HepG2 (cell line): ENCODE results near the gene GGTLC2. TPM values are rescaled to one million over a fixed set of nuclear protein-coding genes. Genes with fewer than 3 reads are reported as not detected.

Experiments used
- ATAC-seq: fragments of 200-7000 bp; cut with Tn5 transposase; 3 replicates; pipeline ENCODE4 v1.9.1; 2020; ENCODE audit warnings: mild to moderate bottlenecking, moderate library complexity
- BruUV-seq: library from RNA; stranded (reverse); fragments of 400-500 nt; replicated peaks from 2 replicates; lab custom pipeline; 2021; lab: Mats Ljungman, UMichigan
- CTCF ChIA-PET: fragments of 300-600 bp; formaldehyde crosslinking; extraction: SDS; loops from one replicate; lab custom pipeline; 2021; ENCODE audit warnings: low total read pairs, inconsistent platforms, low intra/inter-chr PET ratio; lab: Yijun Ruan, JAX
- POLR2A ChIA-PET: fragments of 350-600 bp; sonication (Branson Sonifier 250); formaldehyde crosslinking; loops from one replicate; lab custom pipeline; 2020; ENCODE audit warnings: antibody characterized with exemption, inconsistent platforms; lab: Yijun Ruan, JAX
- DNase-seq: peaks from one replicate; pipeline ENCODE4 v3.0.0-alpha.2; 2015; ENCODE audit warnings: low spot score
- FAIRE-seq: peaks from 3 replicates; lab custom pipeline; 2011; peaks lifted over from hg19 to GRCh38; lab: Jason Lieb, UNC
- H2AFZ ChIP-seq: one replicate; pipeline ENCODE4 v1.6.1; 2011; ENCODE audit warnings: low read length, inconsistent platforms
- H3K27ac ChIP-seq: fragments of 300-600 bp; 3 replicates; pipeline ENCODE4 v1.8.0; 2011; ENCODE audit warnings: mixed run types, mild to moderate bottlenecking, mixed read lengths, low read length, inconsistent platforms; ENCODE audit not compliant: insufficient read depth; ENCODE audit errors: extremely low read length
- H3K27me3 ChIP-seq, 2 experiments: fragments of 200-600 bp in 1 of 2; 2 replicates in 1 of 2; 3 replicates in 1 of 2; pipeline versions ENCODE4 v1.6.0 to v1.8.0; 2011; ENCODE audit warnings: low read length in 2 of 2, mild to moderate bottlenecking in 2 of 2, moderate library complexity in 2 of 2, inconsistent platforms in 1 of 2; ENCODE audit not compliant: insufficient read depth in 2 of 2, control insufficient read depth in 1 of 2
- H3K36me3 ChIP-seq, 2 experiments: fragments of 200-600 bp in 1 of 2; replicated peaks in 1 of 2; 2 replicates in 1 of 2; 3 replicates in 1 of 2; pipeline versions ENCODE4 v1.5.1 to v1.8.0; 2011; ENCODE audit warnings: low read length in 2 of 2, inconsistent platforms in 1 of 2; ENCODE audit not compliant: insufficient read depth in 2 of 2, control insufficient read depth in 1 of 2
- H3K4me1 ChIP-seq: 2 replicates; pipeline ENCODE4 v1.5.1; 2012; ENCODE audit warnings: low read length, inconsistent platforms; ENCODE audit not compliant: insufficient read depth
- H3K4me2 ChIP-seq: 2 replicates; pipeline ENCODE4 v1.6.0; 2011; ENCODE audit warnings: low read depth, low read length, inconsistent platforms
- H3K4me3 ChIP-seq, 3 experiments: fragments of 200-600 bp in 1 of 3; sonication (generic), shearing (Covaris generic) in 1 of 3; replicated peaks in 1 of 3; 2 replicates each; pipeline ENCODE4 v1.5.1; 2011 to 2016; ENCODE audit warnings: low read length in 3 of 3, inconsistent platforms in 2 of 3, low read depth in 2 of 3, mild to moderate bottlenecking in 2 of 3, control low read depth in 1 of 3, mixed read lengths in 1 of 3; ENCODE audit not compliant: insufficient read depth in 1 of 3
- H3K79me2 ChIP-seq: one replicate; pipeline ENCODE4 v1.6.1; 2011; ENCODE audit warnings: low read length, inconsistent platforms; ENCODE audit not compliant: insufficient read depth
- H3K9ac ChIP-seq: 2 replicates; pipeline ENCODE4 v1.6.0; 2011; ENCODE audit warnings: mild to moderate bottlenecking, low read depth, low read length, inconsistent platforms; ENCODE audit not compliant: insufficient read depth
- H3K9me3 ChIP-seq: 2 replicates; pipeline ENCODE4 v1.5.1; 2012; ENCODE audit warnings: mild to moderate bottlenecking, low read length
- H4K20me1 ChIP-seq: 2 replicates; pipeline ENCODE4 v1.6.0; 2011; ENCODE audit warnings: inconsistent platforms, mild to moderate bottlenecking, low read length, moderate library complexity; ENCODE audit not compliant: insufficient read depth
- ASH2L ChIP-seq: fragments of 300-600, 200-600 bp; sonication (generic); IDR thresholded peaks from 2 replicates; pipeline ENCODE4 v1.7.0; 2017; ENCODE audit warnings: low read depth, mild to moderate bottlenecking, moderate library complexity, mixed read lengths, low read length; ENCODE audit not compliant: insufficient read length
- BORCS8-MEF2B ChIP-seq: sonication (generic); formaldehyde crosslinking; IDR thresholded peaks from 2 replicates; pipeline ENCODE4 v1.8.0; 2022; ENCODE audit warnings: mild to moderate bottlenecking, missing genetic modification reagents
- DR1 ChIP-seq: sonication (generic); formaldehyde crosslinking; IDR thresholded peaks from 2 replicates; pipeline ENCODE4 v1.8.0; 2021; ENCODE audit warnings: mild to moderate bottlenecking, missing genetic modification reagents, inconsistent platforms
- KDM1A ChIP-seq: IDR thresholded peaks from 2 replicates; pipeline ENCODE4 v1.6.1; 2016; ENCODE audit warnings: missing compliant biosample characterization
- MTA3 ChIP-seq: sonication (generic); formaldehyde crosslinking; IDR thresholded peaks from 2 replicates; pipeline ENCODE4 v1.4.0; 2020; ENCODE audit warnings: missing genetic modification reagents
- POLR2A ChIP-seq, 2 experiments: IDR thresholded peaks; 2 replicates each; pipeline ENCODE4 v1.6.1; 2011; ENCODE audit warnings: low read depth in 2 of 2, low read length in 2 of 2, mild to moderate bottlenecking in 1 of 2, moderate library complexity in 1 of 2; ENCODE audit not compliant: insufficient read depth in 1 of 2
- SIN3B ChIP-seq: fragments of 150-350 bp; IDR thresholded peaks from 2 replicates; pipeline ENCODE4 v1.6.1; 2014; ENCODE audit warnings: low read length
- SRY ChIP-seq: sonication (generic); formaldehyde crosslinking; IDR thresholded peaks from 2 replicates; pipeline ENCODE4 v1.8.0; 2022; ENCODE audit warnings: mild to moderate bottlenecking, missing genetic modification reagents
- TAF15 ChIP-seq: fragments of 200-400 bp; formaldehyde crosslinking; IDR thresholded peaks from one replicate; pipeline ENCODE4 v1.6.1; 2018; ENCODE audit warnings: mild to moderate bottlenecking, low read depth, low read length; ENCODE audit not compliant: poor library complexity, severe bottlenecking
- TSC22D2 ChIP-seq: sonication (generic); formaldehyde crosslinking; IDR thresholded peaks from 2 replicates; pipeline ENCODE4 v1.5.1; 2020; ENCODE audit warnings: missing genetic modification reagents, mild to moderate bottlenecking, borderline replicate concordance
- ZEB1 ChIP-seq: IDR thresholded peaks from 2 replicates; pipeline ENCODE4 v1.6.1; 2012; ENCODE audit warnings: mild to moderate bottlenecking, low read depth, inconsistent platforms; ENCODE audit not compliant: insufficient replicate concordance
- ZNF207 ChIP-seq: fragments of 450-650 bp; IDR thresholded peaks from 2 replicates; pipeline ENCODE4 v1.6.1; 2016; ENCODE audit warnings: antibody characterized with exemption, borderline replicate concordance
- ZNF619 ChIP-seq: sonication (generic); formaldehyde crosslinking; IDR thresholded peaks from 2 replicates; pipeline ENCODE4 v1.4.0; 2020; ENCODE audit warnings: mild to moderate bottlenecking, missing genetic modification reagents
- ZNF790 ChIP-seq: sonication (generic); formaldehyde crosslinking; IDR thresholded peaks from 2 replicates; pipeline ENCODE4 v1.8.0; 2022; ENCODE audit warnings: missing genetic modification reagents, mild to moderate bottlenecking, borderline replicate concordance
- ZNF883 ChIP-seq: sonication (generic); formaldehyde crosslinking; IDR thresholded peaks from 2 replicates; pipeline ENCODE4 v1.5.1; 2020; ENCODE audit warnings: mild to moderate bottlenecking, missing genetic modification reagents; ENCODE audit errors: not compliant biosample characterization
- WGBS: methylation state at CpG from one replicate; pipeline ENCODE4 v1.1.6; 2017; ENCODE audit warnings: low lambda C conversion rate; 5-methylcytosine and 5-hydroxymethylcytosine counted together
- in situ Hi-C: cut with HindIII; loops from 2 replicates; pipeline ENCODE4 v1.10.0; 2017; ENCODE audit warnings: low pct_unique_long_range_greater_than_20kb; ENCODE audit not compliant: extremely low pct_ligation_motif_present
- intact Hi-C: fragments of 100-400 bp; cut with micrococcal nuclease; formaldehyde crosslinking; loops from one replicate; pipeline ENCODE4 v1.10.0; 2022; ENCODE audit not compliant: unreplicated experiment
- polyA plus RNA-seq, 8 experiments: library from polyadenylated mRNA; depleted of rRNA in 3 of 8; stranded (reverse) in 7 of 8; unstranded in 1 of 8; fragments of >200 nt; fragmentation: Illumina TruSeq in 4 of 8; extraction: Trizol in 4 of 8; gene quantifications; 2 replicates each; pipeline versions ENCODE4 v1.2.1 to v1.2.3, GENCODE V29; 2011 to 2016; ENCODE audit warnings: low read depth in 4 of 8, missing spikeins in 1 of 8, mixed read lengths in 1 of 8; ENCODE audit not compliant: insufficient read depth in 1 of 8
- total RNA-seq, 5 experiments: library from RNA; depleted of rRNA; stranded (reverse); fragments of >200 nt; fragmentation: Illumina TruSeq; extraction: Trizol; gene quantifications; 2 replicates each; pipeline ENCODE4 v1.2.3, GENCODE V29; 2016; ENCODE audit warnings: low read depth in 1 of 5
- TF ChIP-seq, protein P1 (sequence below): sonication (generic); formaldehyde crosslinking; IDR thresholded peaks from 2 replicates; pipeline ENCODE4 v1.5.0; 2020; ENCODE audit warnings: mild to moderate bottlenecking, low read depth, missing genetic modification reagents, borderline replicate concordance
- TF ChIP-seq, protein P2 (sequence below): sonication (generic); formaldehyde crosslinking; IDR thresholded peaks from 2 replicates; pipeline ENCODE4 v1.4.0; 2020; ENCODE audit warnings: mild to moderate bottlenecking, missing genetic modification reagents, borderline replicate concordance
- TF ChIP-seq, protein P3 (sequence below): sonication (generic); formaldehyde crosslinking; conservative IDR thresholded peaks from 2 replicates; pipeline ENCODE4 v1.8.1; 2023; ENCODE audit warnings: missing genetic modification reagents
- TF ChIP-seq, protein P4 (sequence below): sonication (generic); formaldehyde crosslinking; IDR thresholded peaks from 2 replicates; pipeline ENCODE4 v1.8.1; 2023; ENCODE audit warnings: mild to moderate bottlenecking, inconsistent platforms, moderate library complexity, missing genetic modification reagents, borderline replicate concordance

Gene GGTLC2
- total and polyA plus RNA-seq, 2 of the 13 experiments (the other 11 are each of a cell fraction or from before 2014, with no cell fraction given), result not detected

DNA sequence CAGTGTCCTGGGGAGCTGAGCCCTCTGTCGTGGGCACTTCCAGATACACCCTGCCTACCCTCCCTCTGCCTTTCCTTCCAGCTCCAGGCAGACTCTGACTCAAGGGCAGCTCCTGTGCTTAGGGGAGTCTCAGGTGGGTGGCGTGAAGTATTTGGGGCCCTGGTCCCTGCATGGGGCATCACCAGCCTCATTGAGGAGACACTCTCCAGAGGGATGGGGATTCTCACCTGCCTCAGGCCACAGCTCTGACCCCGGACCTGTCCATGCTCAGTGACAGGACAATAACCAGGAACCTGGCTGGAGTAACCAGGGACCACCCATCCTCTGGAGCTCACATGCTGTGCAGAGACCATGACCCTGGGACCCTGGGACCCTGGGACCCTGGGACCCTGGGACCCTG, 41.2 kb downstream of the GGTLC2 start:
- Histone ChIP-seq H3K4me3 (no peak overlapping the region), H3K4me1 (no peaks in the 10 kb centered on the region), H3K4me2 (no peak overlapping the region), H2AFZ (no peak overlapping the region), H3K9ac (no peak overlapping the region), H3K36me3 (no peaks in the 10 kb centered on the region), H3K79me2 (no peaks in the 10 kb centered on the region), H4K20me1 (no peaks in the 10 kb centered on the region; the same call in 1 of the 2 replicates), H3K27ac (no peak overlapping the region), H3K27me3 (peaks cover 0 to 3% of the 10 kb centered on the region in 2 experiments; a peak in 2 of 5 replicates), H3K9me3 (no peaks in the 10 kb centered on the region)
- 0% methylated on average over 1 of the region's 3 CpGs for WGBS
- no peak for FAIRE-seq
- DNase-seq, result no peak
- TF ChIP-seq, protein P1, sequence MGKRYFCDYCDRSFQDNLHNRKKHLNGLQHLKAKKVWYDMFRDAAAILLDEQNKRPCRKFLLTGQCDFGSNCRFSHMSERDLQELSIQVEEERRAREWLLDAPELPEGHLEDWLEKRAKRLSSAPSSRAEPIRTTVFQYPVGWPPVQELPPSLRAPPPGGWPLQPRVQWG (CRISPR knock-in tag), result no peak
- TF ChIP-seq SRY, result no peak
- TF ChIP-seq, protein P2, sequence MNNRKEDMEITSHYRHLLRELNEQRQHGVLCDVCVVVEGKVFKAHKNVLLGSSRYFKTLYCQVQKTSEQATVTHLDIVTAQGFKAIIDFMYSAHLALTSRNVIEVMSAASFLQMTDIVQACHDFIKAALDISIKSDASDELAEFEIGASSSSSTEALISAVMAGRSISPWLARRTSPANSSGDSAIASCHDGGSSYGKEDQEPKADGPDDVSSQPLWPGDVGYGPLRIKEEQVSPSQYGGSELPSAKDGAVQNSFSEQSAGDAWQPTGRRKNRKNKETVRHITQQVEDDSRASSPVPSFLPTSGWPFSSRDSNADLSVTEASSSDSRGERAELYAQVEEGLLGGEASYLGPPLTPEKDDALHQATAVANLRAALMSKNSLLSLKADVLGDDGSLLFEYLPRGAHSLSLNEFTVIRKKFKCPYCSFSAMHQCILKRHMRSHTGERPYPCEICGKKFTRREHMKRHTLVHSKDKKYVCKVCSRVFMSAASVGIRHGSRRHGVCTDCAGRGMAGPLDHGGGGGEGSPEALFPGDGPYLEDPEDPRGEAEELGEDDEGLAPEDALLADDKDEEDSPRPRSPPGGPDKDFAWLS (CRISPR knock-in tag), result no peak
- TF ChIP-seq ZEB1, result no peak
- TF ChIP-seq DR1 (CRISPR knock-in tag), result no peak
- no peak for TF ChIP-seq SIN3B
- no peak for TF ChIP-seq MTA3 (CRISPR knock-in tag)
- no peak for TF ChIP-seq TSC22D2 (CRISPR knock-in tag)
- no peak for TF ChIP-seq BORCS8-MEF2B (CRISPR knock-in tag)
- TF ChIP-seq, protein P3, sequence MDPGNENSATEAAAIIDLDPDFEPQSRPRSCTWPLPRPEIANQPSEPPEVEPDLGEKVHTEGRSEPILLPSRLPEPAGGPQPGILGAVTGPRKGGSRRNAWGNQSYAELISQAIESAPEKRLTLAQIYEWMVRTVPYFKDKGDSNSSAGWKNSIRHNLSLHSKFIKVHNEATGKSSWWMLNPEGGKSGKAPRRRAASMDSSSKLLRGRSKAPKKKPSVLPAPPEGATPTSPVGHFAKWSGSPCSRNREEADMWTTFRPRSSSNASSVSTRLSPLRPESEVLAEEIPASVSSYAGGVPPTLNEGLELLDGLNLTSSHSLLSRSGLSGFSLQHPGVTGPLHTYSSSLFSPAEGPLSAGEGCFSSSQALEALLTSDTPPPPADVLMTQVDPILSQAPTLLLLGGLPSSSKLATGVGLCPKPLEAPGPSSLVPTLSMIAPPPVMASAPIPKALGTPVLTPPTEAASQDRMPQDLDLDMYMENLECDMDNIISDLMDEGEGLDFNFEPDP (CRISPR knock-in tag), result no peak
- TF ChIP-seq ASH2L, result no peak
- TF ChIP-seq TAF15, result no peak
- TF ChIP-seq, protein P4, sequence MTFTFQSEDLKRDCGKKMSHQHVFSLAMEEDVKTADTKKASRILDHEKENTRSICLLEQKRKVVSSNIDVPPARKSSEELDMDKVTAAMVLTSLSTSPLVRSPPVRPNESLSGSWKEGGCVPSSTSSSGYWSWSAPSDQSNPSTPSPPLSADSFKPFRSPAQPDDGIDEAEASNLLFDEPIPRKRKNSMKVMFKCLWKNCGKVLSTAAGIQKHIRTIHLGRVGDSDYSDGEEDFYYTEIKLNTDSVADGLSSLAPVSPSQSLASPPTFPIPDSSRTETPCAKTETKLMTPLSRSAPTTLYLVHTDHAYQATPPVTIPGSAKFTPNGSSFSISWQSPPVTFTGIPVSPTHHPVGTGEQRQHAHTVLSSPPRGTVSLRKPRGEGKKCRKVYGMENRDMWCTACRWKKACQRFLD (CRISPR knock-in tag), result no peak
- TF ChIP-seq ZNF790 (CRISPR knock-in tag), result no peak
- TF ChIP-seq ZNF883 (CRISPR knock-in tag), result no peak
- TF ChIP-seq ZNF207, result no peak
- TF ChIP-seq KDM1A (CRISPR knock-in tag), result no peak
- no peak for TF ChIP-seq ZNF619
- TF ChIP-seq POLR2A (IDR thresholded peaks at IDR 0.05; ENCODE audit: insufficient read depth in 1 of 2, low read depth in 2 of 2, low read length in 2 of 2), result no peak
- no peak for ATAC-seq
- in situ Hi-C loops (no loop called here), intact Hi-C loops (no loop called here)
- ChIA-PET CTCF (no interaction called here), POLR2A (no interaction called here)
- no TSS peak for BruUV-seq
